HG03432 (cell line): ENCODE data around the gene SMPD3.

Source experiments
- ATAC-seq: cut with Tn5 transposase; IDR thresholded peaks from one replicate; pipeline ENCODE4 v1.9.1; 2021; ENCODE audit warnings: mild to moderate bottlenecking, moderate library complexity; ENCODE audit not compliant: unreplicated experiment

Gene SMPD3

DNA sequence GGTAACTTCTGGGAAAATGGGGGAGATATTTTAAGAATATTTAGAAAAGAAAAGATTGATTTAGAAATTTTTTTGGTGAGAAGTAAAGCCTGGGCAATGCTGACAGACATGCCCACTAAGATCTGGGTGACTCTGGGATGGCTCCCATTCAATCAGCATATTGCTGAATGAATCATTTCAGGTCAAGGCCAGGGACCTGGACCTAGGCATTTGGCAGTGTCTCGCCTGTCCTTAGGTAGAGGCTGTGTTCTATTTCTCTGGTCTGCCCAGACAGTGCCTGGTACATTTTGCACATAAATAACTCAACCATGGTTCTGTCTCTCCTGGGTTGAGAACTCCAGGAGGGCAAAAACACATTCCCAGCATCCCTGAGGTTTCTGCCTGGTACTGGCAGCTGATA, 39.9 kb downstream of the SMPD3 start:
- ATAC-seq, result no peak

DNA sequence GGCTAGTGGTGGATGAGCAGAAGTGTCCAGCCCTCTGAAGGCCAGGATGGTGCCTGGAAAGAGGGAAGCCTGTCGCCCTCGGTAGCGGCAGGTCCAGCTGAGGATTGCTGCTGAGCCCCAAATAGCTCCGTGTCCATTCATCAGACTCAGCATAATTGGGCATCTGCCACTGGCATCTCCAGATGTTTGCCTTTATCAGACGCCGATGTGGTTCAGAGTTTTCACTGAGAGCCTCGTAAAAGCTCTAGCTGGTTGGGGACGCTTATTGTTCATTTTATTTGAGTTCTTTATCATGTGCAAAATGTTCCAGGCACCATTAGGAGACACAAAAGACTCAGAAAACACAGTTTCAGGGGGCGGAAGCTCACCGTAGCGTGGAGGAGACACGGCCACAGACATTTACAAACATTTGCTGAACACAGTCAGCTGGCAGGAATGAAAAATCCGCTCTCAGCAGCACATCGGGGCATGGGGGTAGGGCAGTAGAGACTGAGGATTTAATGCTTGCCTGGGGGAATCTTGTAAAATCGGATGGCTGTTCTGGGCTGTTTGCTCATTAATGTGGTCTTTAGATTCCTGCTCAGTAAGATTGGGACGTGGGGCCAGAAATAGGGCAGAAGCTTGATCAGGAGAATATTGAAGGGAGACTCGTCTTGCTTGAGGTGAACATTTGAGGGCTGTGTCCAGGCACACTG, 41.7 kb downstream of the SMPD3 start:
- no peak for ATAC-seq

DNA sequence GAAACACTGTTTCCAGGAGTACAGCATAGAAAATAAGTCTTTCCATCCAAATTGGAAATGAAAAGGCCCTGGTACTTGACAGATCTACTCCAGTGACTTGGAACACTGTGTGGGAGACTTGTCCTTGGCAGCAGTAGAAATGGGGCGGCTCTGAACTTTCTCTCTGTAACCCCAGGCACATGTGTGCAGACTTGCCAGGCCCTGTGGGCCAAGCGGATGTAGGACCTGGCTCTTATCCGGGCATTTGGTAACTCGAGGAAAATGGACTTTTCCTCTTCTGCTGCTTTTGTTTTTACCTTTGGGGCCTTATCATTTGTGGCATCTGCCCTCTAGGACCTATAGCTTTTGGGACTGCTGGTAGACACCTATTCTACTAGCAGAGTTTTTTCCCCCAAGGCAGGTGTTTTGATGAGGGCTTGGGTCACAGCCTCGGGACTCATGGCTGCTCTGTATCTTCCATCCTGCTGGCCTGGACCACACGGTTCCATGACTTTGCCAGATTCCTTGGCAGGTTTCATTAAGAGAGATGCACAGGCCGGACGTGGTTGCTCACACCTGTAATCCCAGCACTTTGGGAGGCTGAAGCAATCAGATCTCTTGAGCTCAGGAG, 43.5 kb downstream of the SMPD3 start:
- no peak for ATAC-seq

- ATAC-seq, result no peak
Observed at GRCh38 chr16:68403704-68404103, 44.6 kb downstream of the SMPD3 start.

- no peak for ATAC-seq
Observed at GRCh38 chr16:68403177-68403576, 45.1 kb downstream of the SMPD3 start.

DNA sequence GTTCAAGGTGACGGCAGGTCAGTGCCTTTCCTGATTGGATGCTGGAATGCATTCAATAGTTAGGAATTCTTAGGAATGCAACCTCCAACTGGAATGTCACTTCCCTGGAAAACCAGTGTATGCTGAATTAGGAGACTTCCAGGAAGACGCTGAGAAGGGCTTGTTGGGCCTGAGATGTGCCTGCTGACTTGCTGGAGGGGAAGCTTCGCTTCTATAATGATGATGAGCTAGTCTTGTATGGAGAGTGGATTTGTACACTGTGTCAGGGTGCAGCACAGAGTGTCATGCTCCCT, 45.6 kb downstream of the SMPD3 start:
- no peak for ATAC-seq

DNA sequence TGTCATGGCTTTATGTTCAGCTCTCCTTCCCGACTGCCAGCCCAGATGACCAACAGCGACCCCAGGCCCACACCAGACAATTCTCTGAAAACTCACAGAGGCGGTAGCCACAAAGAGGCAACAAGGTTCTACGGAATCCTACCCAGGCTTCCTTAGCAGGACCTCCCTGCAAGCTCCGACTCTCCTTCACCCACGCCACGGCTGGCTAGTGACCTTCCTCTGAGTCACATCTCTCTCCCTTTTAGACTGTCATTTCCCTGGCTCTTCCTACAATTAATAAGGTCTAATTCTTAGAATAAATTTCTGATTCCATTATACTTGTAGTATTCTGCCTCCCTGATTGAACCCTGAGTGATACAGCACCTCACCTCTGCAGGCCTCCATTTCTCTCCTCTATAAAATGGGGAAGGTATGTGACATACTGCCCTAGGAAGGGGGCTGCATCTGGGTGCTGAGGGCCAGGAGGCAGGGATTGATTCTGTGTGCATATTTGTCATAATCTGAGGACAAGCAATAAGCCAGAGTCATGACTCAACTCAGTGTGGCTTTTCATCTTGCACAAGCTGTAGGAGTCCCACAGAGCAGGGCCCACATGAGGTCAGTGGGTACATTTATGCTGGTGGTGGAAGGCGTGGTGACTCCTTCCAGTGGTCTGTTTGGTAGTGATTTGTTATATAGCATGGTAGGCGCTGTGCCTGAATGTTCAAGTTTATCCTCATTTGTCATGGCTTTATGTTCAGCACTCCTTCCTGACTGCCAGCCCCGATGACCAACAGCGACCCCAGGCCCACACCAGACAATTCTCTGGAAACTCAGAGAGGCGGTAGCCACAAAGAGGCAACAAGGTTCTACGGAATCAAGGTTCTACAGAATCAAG, 46.2 kb downstream of the SMPD3 start:
- ATAC-seq, result no peak

DNA sequence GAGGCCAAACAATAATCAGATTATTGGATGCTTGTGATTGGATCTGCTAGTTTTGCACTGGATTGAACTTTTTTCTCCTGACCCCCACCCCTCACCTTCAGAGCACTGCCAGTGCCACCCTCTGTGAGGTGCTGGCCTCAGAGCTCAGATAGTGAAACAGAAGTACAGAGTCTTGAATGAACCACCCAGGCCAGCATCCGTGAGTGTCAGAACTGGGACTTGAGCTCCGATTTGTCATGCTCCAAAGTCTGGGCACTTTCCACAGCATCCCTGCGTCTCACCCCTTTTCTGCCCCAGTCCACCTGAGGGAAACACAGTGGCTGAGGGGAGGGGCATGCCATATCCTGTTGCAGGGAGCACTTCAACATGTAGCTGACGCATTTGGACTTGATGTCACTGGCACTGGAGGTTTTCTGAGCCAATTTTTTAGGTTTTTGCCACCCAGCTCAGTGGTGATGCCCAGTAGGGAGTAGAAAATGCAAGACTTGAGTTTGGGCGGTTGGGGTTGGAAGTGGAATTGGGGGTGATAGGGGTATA, 47.3 kb downstream of the SMPD3 start:
- ATAC-seq, result no peak

DNA sequence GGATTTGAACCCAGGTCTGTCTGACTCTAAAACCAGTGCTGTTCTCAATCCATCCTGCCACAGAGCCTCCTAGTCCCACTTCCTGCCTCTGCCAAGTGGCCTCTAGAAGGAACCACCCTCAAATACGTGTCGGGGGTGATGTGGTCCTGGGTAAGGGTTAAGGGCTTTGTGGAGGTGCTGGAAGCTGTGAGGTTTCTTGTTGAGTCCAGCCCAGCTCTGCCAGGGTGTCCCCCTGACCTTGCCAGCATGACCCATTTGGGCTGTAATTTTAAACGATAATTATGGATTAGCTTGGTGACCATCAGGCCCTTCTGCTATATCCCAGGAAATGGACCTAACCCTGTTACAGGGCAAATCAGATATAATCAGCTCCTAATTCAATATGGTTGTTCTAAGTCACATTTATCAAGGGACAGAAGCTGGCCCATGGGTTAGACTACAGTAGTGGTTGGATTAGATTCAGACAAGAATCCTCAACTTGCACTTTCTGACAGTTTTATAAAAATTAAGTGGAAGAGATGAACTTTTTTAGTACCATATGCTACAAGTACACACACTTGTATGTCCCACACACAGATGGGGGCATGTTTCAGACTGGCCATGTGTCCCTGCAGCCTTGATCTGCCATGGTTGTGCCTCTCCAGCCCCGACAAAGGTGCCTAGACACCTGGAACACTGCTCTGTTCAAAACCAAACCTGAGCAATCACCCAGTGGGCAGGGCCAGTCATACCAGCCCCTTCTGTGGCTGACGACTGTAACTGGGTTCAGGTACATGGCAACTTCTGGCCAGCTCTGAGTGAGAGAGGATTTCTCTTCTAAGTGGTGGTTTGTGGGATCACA, 48.0 kb downstream of the SMPD3 start:
- ATAC-seq, result no peak

DNA sequence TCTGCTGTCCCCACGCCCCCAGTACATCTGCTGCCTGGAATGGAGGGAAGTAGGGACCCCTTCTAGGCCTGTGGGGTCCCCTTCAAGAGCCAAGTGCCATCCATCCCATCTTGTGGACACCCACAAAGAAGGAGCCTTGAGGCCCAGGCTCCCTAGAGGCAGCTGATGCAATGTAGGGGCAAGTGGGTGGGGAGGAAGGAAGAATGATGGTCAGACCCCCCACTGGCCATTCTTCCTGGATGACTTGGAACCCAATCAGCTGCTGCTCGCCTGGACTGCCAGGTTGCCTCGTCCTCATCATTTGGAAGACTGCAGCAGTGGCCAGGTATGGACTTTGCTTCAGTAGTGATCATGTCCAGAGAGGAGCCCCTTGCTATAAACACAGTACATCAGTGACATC, 48.9 kb downstream of the SMPD3 start:
- ATAC-seq, result no peak

DNA sequence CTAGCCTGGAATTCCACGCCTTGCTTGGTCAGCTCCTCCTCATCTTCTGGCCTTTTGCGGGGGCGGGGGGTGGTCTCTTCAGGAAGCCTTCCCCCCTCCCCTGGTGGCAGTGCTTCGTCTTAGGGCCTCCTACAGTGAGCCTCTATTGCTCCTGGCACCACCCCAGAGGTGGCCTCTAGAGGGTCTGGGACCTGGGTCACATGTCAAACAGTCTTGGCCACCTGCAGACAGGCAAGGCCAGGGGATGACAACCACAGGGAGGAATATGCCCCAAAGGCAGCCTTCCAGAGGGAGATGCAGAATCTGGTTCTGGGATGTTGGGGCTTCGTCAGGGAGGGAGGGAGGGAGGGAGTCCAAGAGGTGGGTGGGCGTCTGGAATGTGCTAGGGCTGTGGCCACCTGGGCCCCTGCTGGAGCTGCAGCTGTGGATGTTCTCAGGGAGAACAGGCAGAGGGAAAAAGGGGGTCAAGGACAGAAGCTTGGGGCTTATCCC, 50.6 kb downstream of the SMPD3 start:
- no peak for ATAC-seq

GRCh38 chr16:68396481-68396880, 51.8 kb downstream of the SMPD3 start:
- ATAC-seq, result no peak

GRCh38 chr16:68395815-68396214, 52.5 kb downstream of the SMPD3 start:
- no peak for ATAC-seq

- ATAC-seq, result no peak
Observed at GRCh38 chr16:68395167-68395786, 53.0 kb downstream of the SMPD3 start.

DNA sequence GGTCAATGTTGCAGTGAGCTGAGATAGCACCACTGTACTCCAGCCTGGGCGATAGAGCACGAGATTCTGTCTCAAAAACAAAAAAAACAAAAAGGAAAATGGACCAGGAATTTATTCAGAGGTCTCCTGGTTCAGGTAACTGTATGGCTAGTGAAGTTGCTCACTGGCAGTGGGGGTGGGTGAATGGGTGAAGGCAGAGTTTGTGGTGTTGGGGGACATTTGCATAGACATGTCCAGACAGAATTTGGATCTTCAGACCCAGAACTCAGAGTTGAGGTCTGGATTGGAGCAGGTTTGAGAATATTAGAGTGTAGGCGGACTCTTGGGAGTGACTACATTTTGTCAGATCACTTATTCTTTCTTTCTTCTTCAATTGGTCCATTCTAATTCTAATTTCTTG, 55.0 kb downstream of the SMPD3 start:
- no peak for ATAC-seq

- no peak for ATAC-seq
Observed at GRCh38 chr16:68389750-68390371, 58.4 kb downstream of the SMPD3 start.

DNA sequence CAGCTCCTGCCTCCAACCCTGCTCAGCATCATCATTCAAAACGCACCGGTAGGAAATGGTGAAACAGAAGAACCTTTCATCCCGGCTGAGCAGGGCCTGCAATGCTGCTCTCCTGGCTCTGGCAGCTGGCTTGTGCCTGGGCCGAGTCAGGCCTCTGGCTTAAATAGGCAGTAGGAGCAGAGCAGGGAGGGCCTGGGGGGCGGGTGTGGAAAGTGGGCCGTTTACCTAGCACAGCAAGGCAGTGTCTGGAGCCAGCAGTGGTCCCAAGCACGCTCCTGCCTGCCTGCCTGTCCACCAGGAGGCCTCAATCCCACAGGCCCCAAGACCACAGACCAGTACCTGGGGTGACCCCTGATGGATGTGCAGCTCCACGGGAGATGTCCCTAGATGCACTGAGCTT, 59.3 kb downstream of the SMPD3 start:
- no peak for ATAC-seq

GRCh38 chr16:68388124-68388523, 60.2 kb downstream of the SMPD3 start:
- ATAC-seq, result no peak

GRCh38 chr16:68387301-68387700, 61.0 kb downstream of the SMPD3 start:
- no peak for ATAC-seq

- ATAC-seq, result no peak
Observed at GRCh38 chr16:68386628-68387027, 61.7 kb downstream of the SMPD3 start.
